Esophagus squamous epithelium (tissue), 5 donors: ENCODE results near the gene DPP3. TPM values are rescaled to one million over a fixed set of nuclear protein-coding genes. Genes with fewer than 3 reads are reported as not detected.

Experiments used
- DNase-seq: peaks from one replicate; lab custom pipeline; 2025; lab: John Stamatoyannopoulos, UW
- H3K27ac ChIP-seq, 4 donors: fragments of 200-600 bp; sonication (generic); one replicate each; pipeline ENCODE4 v1.5.1; 2016 to 2019; ENCODE audit warnings: mild to moderate bottlenecking in 1 of 4
- H3K27me3 ChIP-seq, 4 donors: fragments of 200-600 bp; sonication (generic); 1 replicate in 3 of 4; 2 replicates in 1 of 4; pipeline versions ENCODE4 v1.5.1 to v1.6.0; 2017 to 2021; ENCODE audit warnings: antibody characterized with exemption in 1 of 4
- H3K36me3 ChIP-seq, 3 donors: fragments of 200-600 bp; sonication (generic); one replicate each; pipeline ENCODE4 v1.5.1; 2016 to 2019
- H3K4me1 ChIP-seq, 3 donors: fragments of 200-600 bp; sonication (generic); one replicate each; pipeline ENCODE4 v1.5.1; 2017 to 2019
- H3K4me3 ChIP-seq, 4 donors: fragments of 200-600 bp; sonication (generic); 1 replicate in 3 of 4; 2 replicates in 1 of 4; pipeline ENCODE4 v1.5.1; 2016 to 2019; ENCODE audit warnings: mild to moderate bottlenecking in 2 of 4, moderate library complexity in 1 of 4
- H3K9me3 ChIP-seq, 3 donors: fragments of 200-600 bp; sonication (generic); one replicate each; pipeline ENCODE4 v1.5.1; 2016 to 2019
- POLR2A ChIP-seq, 4 donors: fragments of 450-650 bp; IDR thresholded peaks; one replicate each; pipeline ENCODE4 v1.6.1; 2017; ENCODE audit warnings: antibody characterized with exemption in 4 of 4, mild to moderate bottlenecking in 4 of 4, moderate library complexity in 3 of 4
- WGBS, 2 donors: methylation state at CpG; one replicate each; pipeline ENCODE4 v1.1.5; 2018; 5-methylcytosine and 5-hydroxymethylcytosine counted together
- intact Hi-C: fragments of 100-400 bp; cut with DNase I; formaldehyde crosslinking; loops from one replicate; pipeline ENCODE4 v1.15.0; 2022
- total RNA-seq, 4 donors: library from RNA; depleted of rRNA; stranded (reverse); fragments of >200 nt; gene quantifications; one replicate each; pipeline ENCODE4 v1.1.0, GENCODE V29; 2016
- TF ChIP-seq, protein P1 (sequence below), 6 experiments: fragments of 450-650 bp in 4 of 6; fragments of 200-600 bp in 2 of 6; sonication (generic) in 2 of 6; IDR thresholded peaks; one replicate each; pipeline ENCODE4 v1.5.1; 2016 to 2019; ENCODE audit warnings: antibody characterized with exemption in 6 of 6, mild to moderate bottlenecking in 4 of 6, moderate library complexity in 4 of 6
- donor health status: DM: yes; HTN: yes; CAD: no.

The DPP3 gene
- total RNA-seq, 4 donors from 2014 or later = 24.6 to 49.2 (median 43.5) TPM

DNA sequence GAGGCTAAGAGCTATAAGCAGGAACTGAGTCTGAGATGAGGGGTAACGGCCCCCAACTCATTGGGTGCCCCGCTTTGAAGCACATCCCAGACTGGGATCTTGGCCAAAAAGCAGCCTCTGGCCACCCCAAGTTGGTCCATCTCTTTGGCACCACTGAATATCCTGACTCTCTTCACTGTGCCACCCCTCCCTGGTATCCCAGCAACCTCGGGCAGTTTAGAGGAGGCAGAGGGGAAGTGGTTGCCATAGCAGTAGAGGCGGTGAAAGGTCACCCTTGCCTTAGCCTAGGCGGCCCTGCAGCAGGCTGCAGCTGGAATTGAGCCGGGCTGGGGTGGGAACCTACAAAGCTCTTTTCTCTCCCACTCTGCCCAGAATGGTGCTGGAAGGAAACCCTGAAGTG lies 12.5 kb upstream of the DPP3 start:
- TF ChIP-seq, protein P1, sequence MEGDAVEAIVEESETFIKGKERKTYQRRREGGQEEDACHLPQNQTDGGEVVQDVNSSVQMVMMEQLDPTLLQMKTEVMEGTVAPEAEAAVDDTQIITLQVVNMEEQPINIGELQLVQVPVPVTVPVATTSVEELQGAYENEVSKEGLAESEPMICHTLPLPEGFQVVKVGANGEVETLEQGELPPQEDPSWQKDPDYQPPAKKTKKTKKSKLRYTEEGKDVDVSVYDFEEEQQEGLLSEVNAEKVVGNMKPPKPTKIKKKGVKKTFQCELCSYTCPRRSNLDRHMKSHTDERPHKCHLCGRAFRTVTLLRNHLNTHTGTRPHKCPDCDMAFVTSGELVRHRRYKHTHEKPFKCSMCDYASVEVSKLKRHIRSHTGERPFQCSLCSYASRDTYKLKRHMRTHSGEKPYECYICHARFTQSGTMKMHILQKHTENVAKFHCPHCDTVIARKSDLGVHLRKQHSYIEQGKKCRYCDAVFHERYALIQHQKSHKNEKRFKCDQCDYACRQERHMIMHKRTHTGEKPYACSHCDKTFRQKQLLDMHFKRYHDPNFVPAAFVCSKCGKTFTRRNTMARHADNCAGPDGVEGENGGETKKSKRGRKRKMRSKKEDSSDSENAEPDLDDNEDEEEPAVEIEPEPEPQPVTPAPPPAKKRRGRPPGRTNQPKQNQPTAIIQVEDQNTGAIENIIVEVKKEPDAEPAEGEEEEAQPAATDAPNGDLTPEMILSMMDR (IDR thresholded peaks at IDR 0.05) = no peak
- TF ChIP-seq POLR2A (IDR thresholded peaks at IDR 0.05) = no peak
- H3K27me3 ChIP-seq = no peaks in the 10 kb centered on the region
- H3K9me3 ChIP-seq = no peaks in the 10 kb centered on the region
- WGBS, 2 donors = 41 to 100% methylated on average over 1 to 3 of the region's 6 CpGs
- H3K27ac ChIP-seq = peak overlapping the region in 3 of 4 donors; percentile 29 to 94 (median 89)
- H3K36me3 ChIP-seq = peaks cover 0 to 28% (median 0%) of the 10 kb centered on the region in 3 donors
- H3K4me3 ChIP-seq = peak overlapping the region; percentile 52 to 89 (median 70)
- intact Hi-C loops = no loop called here
- peaks cover 13 to 28% (median 15%) of the 10 kb centered on the region in 3 donors for H3K4me1 ChIP-seq
- DNase-seq = no peak

DNA sequence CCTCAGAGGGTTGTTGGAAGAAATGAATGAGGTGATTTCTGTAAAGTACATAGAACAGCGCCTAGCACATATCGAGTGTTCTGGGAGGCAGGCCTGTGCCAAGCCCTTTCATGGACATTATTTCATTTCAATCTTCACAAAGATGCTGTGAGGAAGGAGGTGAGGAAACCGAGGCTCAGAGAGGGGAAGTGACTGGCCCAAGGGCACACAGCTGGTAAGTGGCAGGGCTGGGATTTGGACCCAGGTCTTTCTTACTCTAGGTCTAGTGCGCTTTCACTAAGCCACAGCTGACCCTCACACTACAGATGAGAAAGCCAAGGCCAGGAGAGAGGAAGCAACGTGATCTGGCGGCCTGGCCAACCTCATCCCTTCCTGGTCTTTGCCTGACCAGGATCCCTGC lies 11.5 kb upstream of the DPP3 start:
- Histone ChIP-seq H3K4me3 (no peak overlapping the region), H3K9me3 (no peaks in the 10 kb centered on the region), H3K27ac (no peak overlapping the region), H3K36me3 (peaks cover 0 to 37% (median 6%) of the 10 kb centered on the region in 3 donors), H3K27me3 (no peaks in the 10 kb centered on the region), H3K4me1 (peaks cover 13 to 33% (median 15%) of the 10 kb centered on the region in 3 donors)
- TF ChIP-seq POLR2A (IDR thresholded peaks at IDR 0.05) = no peak
- TF ChIP-seq, protein P1 (IDR thresholded peaks at IDR 0.05) = no peak
- WGBS, 2 donors = 95 to 96% methylated on average over 6 of the region's 6 CpGs
- intact Hi-C loops = no loop called here
- no peak for DNase-seq

DNA sequence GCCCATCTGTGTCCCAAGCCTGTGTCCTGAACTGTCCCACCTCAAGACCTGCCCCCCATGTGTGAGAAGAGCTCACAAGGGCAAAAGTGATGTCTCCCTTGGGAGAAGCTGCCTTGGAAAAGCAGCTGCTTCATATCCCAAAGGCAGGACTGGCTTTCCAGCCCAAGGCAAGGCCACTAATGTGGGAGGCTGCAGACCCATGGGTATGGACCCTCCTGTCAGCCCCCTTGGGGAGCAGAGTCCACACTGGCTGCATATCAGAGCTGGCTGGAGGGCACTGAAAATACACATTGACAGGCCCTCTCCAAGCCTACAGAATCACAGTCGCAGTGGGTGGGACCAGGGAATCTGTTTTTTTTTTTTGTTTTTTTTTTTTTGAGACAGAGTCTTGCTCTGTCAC lies 10.8 kb upstream of the DPP3 start:
- H3K27ac ChIP-seq = no peak overlapping the region
- DNase-seq = no peak
- peaks cover 13 to 40% (median 15%) of the 10 kb centered on the region in 3 donors for H3K4me1 ChIP-seq
- no peaks in the 10 kb centered on the region for H3K9me3 ChIP-seq
- H3K36me3 ChIP-seq = peaks cover 0 to 44% (median 6%) of the 10 kb centered on the region in 3 donors
- no peaks in the 10 kb centered on the region for H3K27me3 ChIP-seq
- no peak overlapping the region for H3K4me3 ChIP-seq
- TF ChIP-seq, protein P1 (IDR thresholded peaks at IDR 0.05) = no peak
- TF ChIP-seq POLR2A (IDR thresholded peaks at IDR 0.05) = no peak
- intact Hi-C loops = no loop called here
- 85 to 100% methylated on average over 1 of the region's 1 CpG for WGBS, 2 donors

DNA sequence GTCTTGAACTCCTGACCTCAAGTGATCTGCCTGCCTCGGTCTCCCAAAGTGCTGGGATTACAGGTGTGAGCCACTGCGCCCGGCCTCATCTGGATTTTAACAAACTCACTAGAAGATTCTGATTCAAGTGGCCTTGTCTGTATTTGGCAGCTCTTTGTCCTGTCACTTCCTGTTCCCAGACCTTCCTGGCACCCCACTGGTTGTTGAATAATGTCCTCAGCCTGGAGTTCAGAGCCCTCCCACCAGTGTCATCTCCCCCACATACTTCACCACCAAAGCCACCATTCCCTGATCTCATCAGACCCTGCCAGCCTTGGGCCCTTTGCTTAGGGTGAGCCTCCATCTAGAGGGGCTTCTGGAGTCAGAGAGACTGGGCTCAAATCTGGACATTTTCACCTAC lies 10.2 kb upstream of the DPP3 start:
- Histone ChIP-seq H3K4me1 (peaks cover 13 to 45% (median 15%) of the 10 kb centered on the region in 3 donors), H3K36me3 (peaks cover 0 to 48% (median 6%) of the 10 kb centered on the region in 3 donors), H3K27ac (no peak overlapping the region), H3K9me3 (no peaks in the 10 kb centered on the region), H3K27me3 (no peaks in the 10 kb centered on the region), H3K4me3 (no peak overlapping the region)
- WGBS, 2 donors = 83 to 100% methylated on average over 3 of the region's 3 CpGs
- TF ChIP-seq POLR2A (IDR thresholded peaks at IDR 0.05) = no peak
- TF ChIP-seq, protein P1 (IDR thresholded peaks at IDR 0.05) = no peak
- intact Hi-C loops = no loop called here
- no peak for DNase-seq

DNA sequence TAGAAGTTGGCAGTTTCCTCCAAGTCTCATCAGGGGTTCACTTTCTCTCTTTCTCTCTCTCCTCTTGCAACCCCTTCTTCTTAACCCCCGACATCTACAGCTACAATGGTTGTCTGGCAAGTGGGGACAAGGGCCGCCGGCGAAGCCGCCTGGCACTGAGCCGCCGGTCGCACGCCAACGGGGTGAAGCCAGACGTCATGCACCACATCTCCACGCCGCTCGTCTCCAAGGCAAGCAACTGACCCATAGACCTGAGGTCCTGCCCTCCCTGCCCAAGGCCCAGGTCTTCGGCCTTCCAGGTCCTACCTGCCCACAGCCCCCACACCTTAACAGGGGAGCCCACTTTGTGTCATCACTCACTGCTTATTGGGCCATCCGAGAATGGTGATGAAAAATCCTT lies 9.1 kb upstream of the DPP3 start:
- peaks cover 0 to 60% (median 6%) of the 10 kb centered on the region in 3 donors for H3K36me3 ChIP-seq
- H3K27ac ChIP-seq = no peak overlapping the region
- peaks cover 6 to 36% (median 10%) of the 10 kb centered on the region in 3 donors for H3K4me1 ChIP-seq
- 87% methylated on average over 9 of the region's 16 CpGs; no CpG with 5 or more reads in 1 of the 2 donors for WGBS, 2 donors
- intact Hi-C loops = no loop called here
- H3K9me3 ChIP-seq = no peaks in the 10 kb centered on the region
- H3K27me3 ChIP-seq = no peaks in the 10 kb centered on the region
- H3K4me3 ChIP-seq = no peak overlapping the region
- no peak for DNase-seq
- TF ChIP-seq, protein P1 (IDR thresholded peaks at IDR 0.05) = no peak
- TF ChIP-seq POLR2A (IDR thresholded peaks at IDR 0.05) = no peak
